ENCODE data around the gene LARGE1.

The LARGE1 gene

DNA sequence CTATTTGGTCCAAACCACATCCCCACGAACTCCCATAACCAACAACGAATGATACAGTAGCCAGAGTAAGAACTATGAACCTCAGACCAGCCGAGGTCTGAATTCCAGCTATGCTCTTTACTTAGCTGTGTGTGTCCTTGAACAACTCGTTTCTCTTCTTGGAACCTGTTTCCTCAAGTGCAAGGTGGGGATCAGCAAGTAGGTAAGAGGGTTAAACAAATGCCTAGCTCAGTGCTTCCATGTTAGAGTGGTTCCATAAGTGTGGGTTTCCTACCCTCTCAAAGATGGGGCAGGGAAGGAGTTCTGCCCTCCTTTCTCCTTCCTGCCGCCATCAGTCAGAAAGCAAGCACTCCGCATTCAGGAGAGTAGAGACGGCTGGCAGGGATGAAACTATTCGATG lies 578.7 kb downstream of the LARGE1 start:
- no peak for DNase-seq (ENCODE audit: low read depth)
- TF ChIP-seq, protein P1, sequence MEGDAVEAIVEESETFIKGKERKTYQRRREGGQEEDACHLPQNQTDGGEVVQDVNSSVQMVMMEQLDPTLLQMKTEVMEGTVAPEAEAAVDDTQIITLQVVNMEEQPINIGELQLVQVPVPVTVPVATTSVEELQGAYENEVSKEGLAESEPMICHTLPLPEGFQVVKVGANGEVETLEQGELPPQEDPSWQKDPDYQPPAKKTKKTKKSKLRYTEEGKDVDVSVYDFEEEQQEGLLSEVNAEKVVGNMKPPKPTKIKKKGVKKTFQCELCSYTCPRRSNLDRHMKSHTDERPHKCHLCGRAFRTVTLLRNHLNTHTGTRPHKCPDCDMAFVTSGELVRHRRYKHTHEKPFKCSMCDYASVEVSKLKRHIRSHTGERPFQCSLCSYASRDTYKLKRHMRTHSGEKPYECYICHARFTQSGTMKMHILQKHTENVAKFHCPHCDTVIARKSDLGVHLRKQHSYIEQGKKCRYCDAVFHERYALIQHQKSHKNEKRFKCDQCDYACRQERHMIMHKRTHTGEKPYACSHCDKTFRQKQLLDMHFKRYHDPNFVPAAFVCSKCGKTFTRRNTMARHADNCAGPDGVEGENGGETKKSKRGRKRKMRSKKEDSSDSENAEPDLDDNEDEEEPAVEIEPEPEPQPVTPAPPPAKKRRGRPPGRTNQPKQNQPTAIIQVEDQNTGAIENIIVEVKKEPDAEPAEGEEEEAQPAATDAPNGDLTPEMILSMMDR (IDR thresholded peaks at IDR 0.05; ENCODE audit: low read depth, low read length, missing control alignments) = no peak
- H3K4me3 ChIP-seq (ENCODE audit: low read depth, low read length) = no peak overlapping the region
- in situ Hi-C loops (cut with HindIII; ENCODE audit: low sequenced_read_pairs) = no loop called here

- DNase-seq (ENCODE audit: low read depth) = no peak
- no peak overlapping the region for H3K4me3 ChIP-seq (ENCODE audit: low read depth, low read length)
- TF ChIP-seq, protein P1 (IDR thresholded peaks at IDR 0.05; ENCODE audit: low read depth, low read length, missing control alignments) = no peak
- in situ Hi-C loops (cut with HindIII; ENCODE audit: low sequenced_read_pairs) = no loop called here
Observed at GRCh38 chr22:33337524-33337923, 582.8 kb downstream of the LARGE1 start.

GRCh38 chr22:33335611-33336279 lies 584.5 kb downstream of the LARGE1 start:
- no peak overlapping the region for H3K4me3 ChIP-seq (ENCODE audit: low read depth, low read length)
- TF ChIP-seq, protein P1 (IDR thresholded peaks at IDR 0.05; ENCODE audit: low read depth, low read length, missing control alignments) = no peak
- in situ Hi-C loops (cut with HindIII; ENCODE audit: low sequenced_read_pairs) = no loop called here
- DNase-seq (ENCODE audit: low read depth) = no peak

GRCh38 chr22:33332538-33332937 lies 587.7 kb downstream of the LARGE1 start:
- no peak for DNase-seq (ENCODE audit: low read depth)
- H3K4me3 ChIP-seq (ENCODE audit: low read depth, low read length) = no peak overlapping the region
- TF ChIP-seq, protein P1 (IDR thresholded peaks at IDR 0.05; ENCODE audit: low read depth, low read length, missing control alignments) = no peak
- in situ Hi-C loops (cut with HindIII; ENCODE audit: low sequenced_read_pairs) = no loop called here

GRCh38 chr22:33331017-33331416 lies 589.3 kb downstream of the LARGE1 start:
- TF ChIP-seq, protein P1 (IDR thresholded peaks at IDR 0.05; ENCODE audit: low read depth, low read length, missing control alignments) = no peak
- in situ Hi-C loops (cut with HindIII; ENCODE audit: low sequenced_read_pairs) = no loop called here
- DNase-seq (ENCODE audit: low read depth) = no peak
- no peak overlapping the region for H3K4me3 ChIP-seq (ENCODE audit: low read depth, low read length)

DNA sequence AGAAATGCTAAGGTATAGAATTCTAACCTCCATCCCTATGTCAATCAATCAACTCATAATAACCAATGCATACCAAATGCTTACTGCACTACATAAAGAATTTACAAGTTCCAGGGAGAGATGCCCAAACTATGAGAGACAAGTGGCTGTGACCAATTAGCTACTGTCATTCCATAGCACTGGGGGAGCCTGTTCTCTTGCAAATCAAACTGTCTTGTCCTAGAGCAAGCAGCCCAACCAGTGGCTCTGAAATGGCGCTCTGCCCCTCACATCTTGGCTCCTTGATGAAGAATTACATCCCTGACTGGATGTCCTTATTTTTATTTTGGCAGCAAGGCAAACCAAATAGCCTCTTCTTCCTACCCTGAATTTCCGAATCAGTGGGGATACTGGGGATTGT lies 589.7 kb downstream of the LARGE1 start:
- TF ChIP-seq, protein P1 (IDR thresholded peaks at IDR 0.05; ENCODE audit: low read depth, low read length, missing control alignments) = no peak
- H3K4me3 ChIP-seq (ENCODE audit: low read depth, low read length) = no peak overlapping the region
- in situ Hi-C loops (cut with HindIII; ENCODE audit: low sequenced_read_pairs) = no loop called here
- no peak for DNase-seq (ENCODE audit: low read depth)

Measured in astrocyte of the cerebellum (primary cell).